ENCODE results near the gene IGF2R.
"Not testable (repeated sequence)": the region's sequence is repeated elsewhere in the genome, so short reads cannot be mapped to it uniquely, and the experiment has no call there.

IGF2R gene

GRCh38 chr6:160130729-160131484 lies 162.0 kb downstream of the IGF2R start:
- DNase-seq, result no peak

DNA sequence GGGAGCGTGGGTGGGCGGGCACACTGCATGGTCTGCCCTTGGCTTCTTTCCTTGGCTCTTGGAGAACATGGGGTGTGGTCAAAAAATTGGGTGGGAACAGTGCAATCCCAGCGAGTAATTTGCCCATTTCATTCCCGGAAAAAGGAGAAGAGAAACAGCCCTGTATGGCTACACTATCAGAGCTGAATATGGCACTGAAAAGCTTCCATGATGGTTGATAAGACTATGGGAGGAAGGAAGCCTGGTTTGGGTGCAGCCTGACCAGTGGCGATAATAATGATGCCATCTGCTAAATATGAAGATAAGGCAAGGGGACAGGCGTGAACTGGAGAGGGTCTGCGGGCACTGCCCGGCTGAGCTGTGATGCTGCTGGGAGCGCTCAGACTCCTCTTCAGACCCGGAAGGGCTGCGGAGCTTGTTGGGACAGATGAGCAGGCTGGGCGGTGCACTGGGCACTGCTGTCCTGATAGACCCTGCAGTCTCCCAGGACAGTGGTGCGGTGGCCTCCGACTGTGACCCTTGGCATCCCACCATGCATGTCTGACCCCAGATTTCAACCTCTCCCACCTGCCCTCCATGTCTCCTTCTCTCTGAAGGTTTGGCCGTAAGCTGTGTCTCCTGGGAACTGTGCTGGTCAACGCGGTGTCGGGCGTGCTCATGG lies 162.9 kb downstream of the IGF2R start:
- DNase-seq, result no peak

DNA sequence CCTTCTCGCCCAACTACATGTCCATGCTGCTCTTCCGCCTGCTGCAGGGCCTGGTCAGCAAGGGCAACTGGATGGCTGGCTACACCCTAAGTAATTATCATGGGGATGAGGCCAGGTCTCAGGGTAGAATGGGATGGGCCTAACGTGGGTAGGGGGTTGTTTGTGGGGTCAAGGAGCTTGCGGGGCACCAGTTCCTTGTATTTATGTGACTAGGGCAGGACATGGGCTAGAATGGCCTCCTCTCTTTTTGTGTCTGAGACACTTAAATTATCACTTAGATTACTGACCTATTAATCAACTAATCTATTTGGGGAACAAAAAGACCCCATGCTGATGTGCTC lies 163.4 kb downstream of the IGF2R start:
- DNase-seq, result no peak

GRCh38 chr6:160132776-160133338 lies 164.0 kb downstream of the IGF2R start:
- DNase-seq, result no peak

GRCh38 chr6:160133441-160134336 lies 164.8 kb downstream of the IGF2R start:
- DNase-seq, result no peak

DNA sequence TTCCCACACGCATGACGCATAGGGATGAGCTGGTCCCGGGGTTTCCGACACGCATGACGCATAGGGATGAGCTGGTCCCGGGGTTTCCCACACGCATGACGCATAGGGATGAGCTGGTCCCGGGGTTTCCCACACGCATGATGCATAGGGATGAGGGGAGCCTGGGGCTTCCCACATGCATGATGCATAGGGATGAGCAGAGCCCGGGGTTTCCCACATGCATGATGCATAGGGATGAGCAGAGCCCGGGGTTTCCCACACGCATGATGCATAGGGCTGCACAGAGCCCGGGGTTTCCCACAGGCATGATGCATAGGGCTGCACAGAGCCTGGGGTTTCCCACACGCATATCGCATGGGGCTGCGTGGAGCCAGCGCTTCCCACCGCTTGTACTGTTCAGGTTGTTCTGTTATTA lies 165.5 kb downstream of the IGF2R start:
- DNase-seq, result not testable (repeated sequence)

DNA sequence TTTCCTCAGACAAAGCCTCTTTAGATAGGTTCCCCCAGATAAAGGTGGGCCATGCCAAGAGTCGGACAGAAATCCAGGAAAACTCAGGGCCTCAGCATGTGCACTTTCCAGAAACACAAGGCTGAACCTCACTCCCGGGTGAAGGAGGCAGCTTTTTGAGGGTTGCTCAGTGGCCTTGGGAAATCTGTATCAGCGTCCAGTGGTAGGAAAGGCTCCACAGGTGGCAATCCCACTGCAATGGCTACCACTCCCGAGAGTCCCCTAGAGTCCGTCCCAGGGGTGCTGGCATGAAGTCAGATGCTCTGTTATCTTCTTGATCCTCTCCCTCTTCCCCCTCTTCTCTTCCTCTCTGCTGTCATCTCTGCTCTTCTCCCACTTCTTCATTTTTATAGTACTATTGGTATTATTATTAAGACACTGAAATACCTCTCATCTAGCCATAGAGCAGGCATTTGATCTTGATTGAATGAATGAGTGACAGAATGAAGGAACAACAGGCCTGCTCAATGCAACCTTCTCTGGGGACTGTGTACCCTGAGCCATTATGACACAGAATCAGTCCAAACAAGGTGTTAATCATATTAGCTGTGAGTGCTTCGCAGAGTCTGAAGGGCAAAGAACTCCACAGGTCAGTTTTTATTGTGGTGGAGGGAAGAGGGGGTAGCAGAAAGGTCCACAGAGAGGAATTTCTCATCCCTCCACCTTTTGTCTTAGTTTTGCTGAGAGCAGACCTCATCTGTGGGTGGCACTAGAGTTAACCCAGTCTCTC lies 166.1 kb downstream of the IGF2R start:
- DNase-seq, result no peak

GRCh38 chr6:160135907-160136655 lies 167.2 kb downstream of the IGF2R start:
- no peak for DNase-seq

DNA sequence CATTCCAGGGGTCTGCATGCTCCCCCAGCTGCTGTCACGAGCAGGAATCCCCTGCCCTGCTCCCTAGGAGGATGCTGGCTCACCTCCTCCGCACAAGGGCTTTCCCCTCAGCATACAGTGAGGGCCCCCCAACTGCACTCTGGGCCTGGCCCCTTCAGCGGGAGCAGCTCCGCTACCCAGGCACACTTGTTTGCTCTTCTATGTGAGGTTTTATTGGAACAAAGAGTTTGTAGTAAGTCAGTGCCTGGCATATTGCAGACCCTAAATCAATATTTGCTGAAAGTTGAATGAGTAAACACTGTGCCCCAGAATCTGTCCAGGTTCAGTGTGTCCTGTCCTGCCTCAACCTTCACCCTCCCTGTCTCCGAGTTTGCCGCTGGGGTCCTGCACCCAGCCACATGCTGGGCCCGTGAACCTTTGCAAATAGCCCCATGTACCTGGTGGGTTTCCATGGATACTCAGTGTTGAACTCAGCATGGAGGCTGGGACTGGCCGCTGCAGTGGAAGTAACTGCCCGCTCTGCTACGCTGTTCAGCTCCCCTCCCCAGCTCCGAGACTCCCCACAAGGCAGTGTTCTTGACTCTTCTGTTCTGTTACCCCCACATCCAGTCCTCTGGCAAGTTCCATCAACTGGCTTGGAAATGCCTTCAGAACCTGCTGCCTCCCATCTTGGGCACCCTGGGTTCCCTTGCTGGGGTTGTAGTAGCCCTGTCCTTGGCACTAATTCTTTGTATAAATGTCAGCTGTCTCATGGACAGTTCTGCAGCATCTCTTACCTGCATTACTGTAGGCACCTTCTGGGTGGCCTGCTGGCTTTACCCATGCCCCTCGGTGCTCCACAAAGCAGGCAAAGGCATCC lies 168.5 kb downstream of the IGF2R start:
- no peak for DNase-seq

DNA sequence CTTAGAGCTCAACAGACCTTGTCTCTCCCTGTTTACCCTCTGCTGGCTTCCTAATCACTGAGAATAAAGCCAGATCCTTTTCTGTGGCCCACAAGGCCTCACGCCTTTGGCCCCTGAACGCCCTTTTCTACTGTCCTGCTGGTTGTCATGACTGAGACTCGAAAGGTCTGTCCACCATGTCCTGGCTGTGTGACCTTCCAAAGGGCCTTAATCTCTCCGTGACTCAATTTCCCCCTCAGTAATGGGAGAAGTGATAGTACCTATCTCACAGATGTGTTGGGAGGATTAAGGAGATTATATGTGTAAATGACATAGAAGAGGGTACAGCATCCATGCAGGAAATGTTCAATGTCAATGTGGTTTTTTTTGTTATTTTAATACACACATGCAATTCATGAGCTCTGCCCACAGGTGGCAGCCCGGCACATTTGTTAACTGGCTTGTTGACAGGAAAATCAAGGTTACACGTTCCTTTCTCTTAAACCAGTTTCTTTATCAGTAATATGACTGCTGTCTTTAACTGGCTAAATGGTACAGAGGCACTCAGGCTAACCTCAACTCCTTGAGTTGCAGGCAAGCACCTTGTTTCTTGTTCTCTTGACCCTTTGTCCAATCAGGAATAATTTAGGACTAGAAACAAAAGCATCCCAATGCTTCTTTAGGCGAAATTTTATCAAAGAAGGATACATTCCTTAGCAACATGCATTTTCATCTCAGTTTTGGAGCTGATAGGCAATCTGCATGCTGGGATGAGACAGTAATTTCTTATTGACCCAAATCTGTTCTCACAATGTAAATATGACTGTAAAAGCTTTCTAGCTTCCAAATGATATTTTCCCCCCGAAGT lies 169.3 kb downstream of the IGF2R start:
- DNase-seq, result no peak

DNA sequence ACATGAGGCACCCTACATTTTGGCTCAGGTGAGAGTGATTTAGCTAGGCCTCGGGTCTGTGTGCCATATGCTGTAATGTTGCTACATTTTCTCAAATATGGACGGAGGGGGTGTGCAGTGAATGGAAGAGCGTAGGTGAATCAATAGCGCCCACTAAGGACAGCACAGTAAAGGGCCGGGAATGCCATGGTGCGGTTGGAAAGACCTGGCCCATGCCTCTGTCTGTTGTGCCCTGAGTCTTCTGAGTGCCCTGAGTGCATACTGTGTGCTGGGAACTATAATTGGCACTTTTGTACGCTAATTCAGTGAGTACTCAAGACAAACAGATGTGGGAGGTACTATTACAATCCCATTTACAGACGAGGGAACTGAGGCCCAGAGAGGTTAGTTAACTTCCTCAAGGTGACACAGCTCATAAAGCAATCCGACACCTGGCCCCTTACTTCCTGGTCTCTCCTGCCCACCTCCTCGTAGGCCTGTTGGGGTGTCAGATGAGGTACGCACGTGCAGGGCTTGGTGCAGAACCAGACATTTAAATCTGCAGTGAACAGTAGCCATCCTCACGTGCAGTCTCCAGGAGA lies 170.0 kb downstream of the IGF2R start:
- DNase-seq, result no peak

DNA sequence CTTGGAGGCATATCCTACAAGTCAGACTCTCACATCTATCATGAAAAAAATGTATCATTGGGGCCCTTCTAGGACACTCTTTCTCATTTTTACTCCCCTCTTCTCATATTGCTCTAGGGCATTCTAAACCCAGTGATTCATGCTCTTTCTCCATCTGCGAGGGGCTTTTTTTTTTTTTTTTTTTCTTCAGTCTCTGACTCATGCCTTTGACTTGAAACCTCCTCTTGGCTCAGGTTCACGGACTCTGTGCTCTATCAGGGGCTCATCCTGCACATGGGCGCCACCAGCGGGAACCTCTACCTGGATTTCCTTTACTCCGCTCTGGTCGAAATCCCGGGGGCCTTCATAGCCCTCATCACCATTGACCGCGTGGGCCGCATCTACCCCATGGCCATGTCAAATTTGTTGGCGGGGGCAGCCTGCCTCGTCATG lies 170.6 kb downstream of the IGF2R start:
- DNase-seq, result no peak

- DNase-seq, result not testable (repeated sequence)
Measured at GRCh38 chr6:160140493-160140892, 171.6 kb downstream of the IGF2R start.

GRCh38 chr6:160141001-160141726 lies 172.3 kb downstream of the IGF2R start:
- DNase-seq, result no peak

DNA sequence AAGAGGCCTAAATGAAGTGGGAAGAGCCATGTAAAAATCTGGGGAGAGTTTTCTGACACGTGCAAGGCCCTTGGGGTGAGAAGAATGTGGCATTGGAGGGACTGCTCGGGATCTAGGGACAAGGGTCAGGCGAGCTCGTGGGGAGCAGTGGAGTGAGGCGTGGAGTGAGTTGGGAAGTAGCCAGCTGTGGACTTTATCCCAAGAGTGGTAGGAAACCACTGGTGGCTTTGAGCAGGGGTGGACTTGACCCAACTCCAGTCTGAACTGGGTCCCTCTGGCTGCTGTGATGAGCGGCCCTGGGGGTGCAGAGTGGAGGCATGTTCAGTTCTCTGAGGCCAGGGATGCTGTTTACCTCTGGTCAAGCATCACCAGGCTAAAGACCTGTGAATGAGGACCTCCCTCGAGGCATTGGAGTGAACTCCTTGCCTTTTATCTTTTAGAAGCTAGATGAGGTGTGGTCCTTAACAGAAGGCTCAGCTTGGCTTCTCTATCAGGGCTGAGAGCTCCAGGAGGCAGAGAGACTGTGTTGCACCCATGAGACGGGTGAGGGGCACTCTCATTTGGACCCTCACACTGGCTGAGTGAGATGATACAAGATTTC lies 173.3 kb downstream of the IGF2R start:
- no peak for DNase-seq

DNA sequence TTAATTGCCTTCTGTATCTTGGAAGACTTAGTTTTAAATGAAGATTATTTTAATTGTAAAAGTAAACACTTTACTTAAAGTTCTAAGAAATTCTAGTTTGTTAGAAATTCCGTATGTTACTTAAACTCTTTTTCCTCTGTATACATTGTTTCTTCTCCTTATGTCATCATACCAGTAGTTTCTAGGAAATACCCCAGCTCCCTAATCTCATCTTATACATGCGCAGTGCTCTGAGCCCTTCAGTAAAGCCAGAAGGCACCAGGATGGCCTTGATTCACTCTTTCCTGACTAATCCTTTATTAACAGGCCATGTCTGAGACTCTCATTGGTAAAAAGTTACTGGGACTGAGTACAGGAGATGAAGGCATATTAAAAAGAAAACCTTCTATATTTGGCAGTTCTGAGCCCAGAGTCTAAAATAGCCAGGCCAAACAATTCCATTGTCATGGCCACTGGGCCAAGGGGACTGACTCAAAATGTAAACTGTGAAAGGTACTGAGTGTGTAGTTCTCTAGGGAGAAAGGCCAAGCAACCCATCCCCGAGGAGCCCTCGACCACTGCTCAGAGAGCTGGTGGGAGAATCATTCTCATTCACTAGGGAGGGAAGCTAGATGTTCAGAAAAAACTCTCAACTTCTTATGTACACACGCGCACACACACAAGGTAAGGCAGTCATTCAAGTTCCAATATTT lies 177.7 kb downstream of the IGF2R start:
- DNase-seq, result no peak

- no peak for DNase-seq
Measured at GRCh38 chr6:160147146-160147536, 178.3 kb downstream of the IGF2R start.

GRCh38 chr6:160154471-160154870 lies 185.6 kb downstream of the IGF2R start:
- no peak for DNase-seq

Data from NCI-H748 treated with DMSO at 0.1 percent for 48 hours (cell line).